ENCODE data around the gene SLITRK3.
"Not testable (repeated sequence)": the region's sequence is repeated elsewhere in the genome, so short reads cannot be mapped to it uniquely, and the experiment has no call there.

Gene SLITRK3

DNA sequence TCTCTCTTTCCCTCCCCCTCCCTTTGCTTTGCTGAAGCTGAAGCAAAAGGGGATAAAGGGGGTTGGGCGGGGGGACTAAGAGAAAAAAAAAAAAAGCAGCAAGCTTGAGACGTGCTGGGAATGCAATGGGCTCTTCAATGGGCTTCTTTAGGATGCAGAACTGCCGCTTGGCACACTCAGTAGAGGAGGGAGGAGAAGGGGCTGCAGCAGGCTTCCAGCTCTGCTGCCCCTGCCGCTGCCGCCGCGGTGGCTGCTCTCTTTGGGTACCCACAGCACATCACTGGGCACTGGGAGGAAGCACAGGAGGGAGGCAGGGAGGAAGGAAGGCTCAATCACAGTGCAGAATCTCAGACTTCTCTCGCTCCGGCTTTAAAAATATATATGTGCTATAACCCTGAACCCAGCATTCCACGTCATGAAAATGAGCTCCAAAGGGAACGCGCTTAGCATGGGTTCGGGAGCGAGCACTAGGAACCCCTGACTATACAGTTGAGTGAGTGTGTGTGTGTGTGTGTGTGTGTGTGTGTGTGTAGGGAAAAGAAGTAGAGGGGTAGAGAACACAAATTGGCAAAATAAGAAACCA, 3.5 kb downstream of the SLITRK3 start:
- DNase-seq: peak; percentile 52

DNA sequence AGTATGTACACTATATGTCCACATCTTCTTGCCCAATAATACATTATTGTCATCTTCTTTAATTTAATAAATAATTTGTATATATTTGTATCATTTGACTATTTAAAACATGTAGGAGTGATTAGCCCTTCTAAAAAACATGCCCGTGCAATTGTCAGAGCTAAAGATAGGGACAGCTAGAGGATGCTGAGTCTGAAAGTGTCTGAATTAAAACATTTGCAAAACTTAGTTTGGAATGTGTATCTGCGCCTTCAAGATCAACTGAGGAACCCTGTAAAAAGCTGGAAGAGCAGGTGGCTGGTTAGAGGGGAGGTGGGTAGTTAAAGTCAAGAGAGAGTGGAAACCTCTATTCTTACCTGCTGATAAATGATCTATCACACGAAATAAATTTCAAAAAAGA, 4.7 kb downstream of the SLITRK3 start:
- DNase-seq: no peak

DNA sequence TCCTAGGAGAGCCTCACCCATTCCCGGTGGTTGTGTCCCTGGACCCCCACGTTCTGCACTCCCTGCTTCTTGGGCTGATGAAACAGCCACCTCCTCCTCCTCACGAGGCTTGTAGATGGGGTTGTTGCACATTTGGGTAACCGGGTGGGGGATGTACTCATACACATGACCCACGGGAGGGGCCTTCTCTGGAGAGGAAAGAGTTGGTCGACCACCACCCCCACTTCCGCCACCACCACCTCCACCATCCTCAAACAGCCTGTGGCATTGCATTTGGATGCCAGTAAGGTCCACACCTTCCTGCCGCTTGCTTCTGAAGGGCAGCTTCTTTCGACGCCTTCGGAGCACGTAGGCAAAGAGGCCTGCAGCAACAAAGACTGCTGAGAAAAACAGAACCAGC, 7.7 kb downstream of the SLITRK3 start:
- peak; percentile 26 for DNase-seq

DNA sequence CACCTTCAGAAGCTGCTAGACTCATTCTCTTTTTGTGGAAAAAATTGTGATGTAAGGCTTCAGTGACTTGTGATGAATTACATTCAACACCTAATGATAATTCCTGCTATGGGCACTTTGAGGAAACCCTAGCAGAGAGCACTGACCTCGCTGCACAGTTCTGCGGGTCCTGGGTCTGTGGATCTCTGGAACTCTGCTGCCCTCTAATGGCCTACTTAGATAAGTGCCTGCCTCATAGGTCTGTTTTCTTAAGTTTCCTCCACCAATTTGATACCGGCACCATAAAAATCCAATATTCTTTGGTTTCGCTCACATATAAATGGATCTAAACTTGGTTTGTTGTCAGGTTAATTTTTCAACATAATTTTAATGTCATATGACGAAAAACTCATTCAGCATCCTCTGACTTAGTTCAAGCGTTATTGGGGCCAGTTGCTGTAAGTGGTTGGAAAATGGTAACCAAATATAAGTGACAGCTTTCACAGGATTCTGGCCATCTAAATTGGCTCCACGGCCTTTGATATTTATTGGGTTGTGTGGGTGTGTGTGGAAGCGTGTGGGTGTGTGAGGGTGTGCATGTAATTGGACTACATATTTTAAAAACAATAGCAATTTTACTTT, 10.4 kb downstream of the SLITRK3 start:
- DNase-seq: peak; percentile 75

DNA sequence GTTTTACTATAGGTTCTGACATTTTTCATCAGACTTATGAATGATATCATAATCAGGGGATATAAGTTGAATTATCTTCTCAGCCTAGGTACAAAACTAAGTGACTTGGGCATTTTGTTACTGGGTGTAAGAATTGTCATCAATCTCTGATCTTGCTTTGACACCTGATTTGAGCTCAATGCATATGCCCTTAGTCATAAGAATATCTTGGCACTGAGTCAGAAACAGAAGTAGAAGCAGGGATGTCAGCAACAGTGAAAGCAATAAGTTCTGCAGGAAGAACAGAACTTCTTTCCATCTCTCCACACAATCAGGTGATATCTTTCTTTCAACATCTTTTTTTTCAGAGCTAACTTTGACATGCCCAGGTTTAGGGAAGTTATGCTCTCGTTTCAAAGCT, 14.6 kb downstream of the SLITRK3 start:
- no peak for DNase-seq

DNA sequence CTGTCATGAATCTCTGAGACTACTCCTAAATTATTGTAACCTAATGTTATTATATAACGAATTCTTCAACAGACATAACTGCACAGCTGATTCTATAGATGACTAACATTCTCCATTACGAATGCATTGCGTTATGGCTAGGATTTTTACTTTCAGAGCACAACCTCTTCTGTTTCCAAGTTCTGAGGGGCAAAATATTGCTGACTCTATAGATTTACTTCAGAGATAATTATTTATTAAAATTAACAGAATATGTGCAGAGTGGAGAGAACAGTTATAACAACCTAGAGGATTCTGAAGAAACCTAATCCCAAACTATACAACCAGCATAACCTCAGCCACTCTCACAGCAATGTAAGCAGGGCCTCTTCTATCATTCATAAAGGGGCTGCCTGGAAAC, 25.9 kb downstream of the SLITRK3 start:
- no peak for DNase-seq

DNA sequence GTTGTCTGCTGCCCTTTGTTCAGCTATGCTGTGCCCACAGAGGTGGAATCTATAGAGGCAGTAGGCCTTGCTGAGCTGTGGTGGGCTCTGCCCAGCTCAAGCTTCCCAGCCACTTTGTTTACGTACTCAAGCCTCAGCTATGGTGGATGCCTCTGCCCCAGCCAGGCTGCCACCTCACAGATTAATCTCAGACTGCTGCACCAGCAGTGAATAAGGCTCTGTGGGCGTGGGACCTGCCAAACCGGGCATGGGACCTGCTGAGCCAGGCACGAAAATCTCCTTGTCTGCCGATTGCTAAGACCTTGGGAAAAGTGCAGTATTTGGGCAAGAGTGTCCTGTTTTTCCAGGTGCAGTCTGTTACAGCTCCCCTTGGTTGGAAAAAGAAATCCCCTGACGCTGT, 26.8 kb downstream of the SLITRK3 start:
- no peak for DNase-seq

DNA sequence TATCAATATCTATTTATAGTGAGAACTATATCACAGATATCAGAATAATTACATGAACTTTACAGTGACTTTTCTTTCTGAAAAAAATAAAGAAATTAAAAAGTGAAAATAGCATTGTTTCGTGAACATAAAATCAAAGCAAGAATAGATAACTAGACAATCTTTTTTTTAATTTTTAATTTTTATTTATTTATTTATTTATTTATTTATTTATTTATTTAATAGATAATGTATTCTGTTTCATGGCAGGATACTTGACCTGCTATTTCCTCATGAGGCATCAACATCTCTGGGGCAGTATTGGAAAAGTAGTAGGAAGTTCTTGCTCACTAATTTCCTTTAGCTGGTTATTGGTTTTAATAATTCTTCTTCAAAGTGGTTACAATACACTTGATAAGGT, 33.3 kb downstream of the SLITRK3 start:
- DNase-seq: no peak

DNA sequence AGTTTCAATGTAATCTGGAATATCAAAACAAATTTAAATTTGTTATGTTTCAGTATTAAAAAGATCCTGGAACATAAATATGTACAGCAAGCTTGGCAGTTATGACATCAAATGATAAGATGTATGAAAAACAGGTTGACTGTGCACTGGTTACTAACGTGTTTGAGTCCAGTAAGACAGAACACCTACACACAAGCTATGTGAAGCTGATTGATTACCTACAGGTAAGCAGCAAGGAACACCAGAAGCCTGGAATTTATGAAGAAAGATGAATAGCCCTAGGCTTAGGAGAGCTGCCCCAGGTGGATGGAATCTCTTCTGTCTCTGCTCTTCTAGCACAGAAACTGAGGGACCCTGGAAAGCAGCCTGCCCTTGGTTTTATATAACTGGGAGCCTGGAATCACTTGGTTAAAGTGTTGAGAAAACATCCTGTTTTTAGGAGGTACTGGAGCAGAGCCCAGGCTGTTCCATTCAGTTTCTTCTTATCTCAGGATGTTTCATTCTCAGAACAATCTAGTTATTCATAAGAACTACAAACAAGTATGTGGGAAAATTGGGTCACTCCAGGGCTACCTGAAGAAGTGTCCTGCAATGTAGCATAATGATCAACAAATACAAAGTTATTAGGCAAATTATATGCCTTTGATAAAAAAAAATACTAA, 36.3 kb downstream of the SLITRK3 start:
- no peak for DNase-seq

DNA sequence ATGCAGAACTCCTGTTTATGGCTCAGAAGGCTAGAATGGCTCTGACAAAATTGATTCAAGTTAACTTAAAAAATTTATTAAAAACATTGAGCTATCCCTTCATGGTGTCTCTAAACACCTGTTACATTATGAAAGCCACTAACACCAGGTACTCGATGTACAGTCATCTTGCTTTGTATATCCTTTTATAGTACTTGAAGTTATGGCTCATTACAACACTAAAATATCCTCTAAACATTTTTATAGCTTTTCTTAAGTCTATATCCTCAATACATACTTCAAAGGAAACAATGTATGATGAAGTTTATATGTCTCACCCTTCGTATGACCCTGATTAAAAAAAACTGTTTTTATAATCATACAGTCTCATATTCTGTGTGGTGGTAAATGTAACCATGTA, 38.2 kb downstream of the SLITRK3 start:
- DNase-seq: no peak

DNA sequence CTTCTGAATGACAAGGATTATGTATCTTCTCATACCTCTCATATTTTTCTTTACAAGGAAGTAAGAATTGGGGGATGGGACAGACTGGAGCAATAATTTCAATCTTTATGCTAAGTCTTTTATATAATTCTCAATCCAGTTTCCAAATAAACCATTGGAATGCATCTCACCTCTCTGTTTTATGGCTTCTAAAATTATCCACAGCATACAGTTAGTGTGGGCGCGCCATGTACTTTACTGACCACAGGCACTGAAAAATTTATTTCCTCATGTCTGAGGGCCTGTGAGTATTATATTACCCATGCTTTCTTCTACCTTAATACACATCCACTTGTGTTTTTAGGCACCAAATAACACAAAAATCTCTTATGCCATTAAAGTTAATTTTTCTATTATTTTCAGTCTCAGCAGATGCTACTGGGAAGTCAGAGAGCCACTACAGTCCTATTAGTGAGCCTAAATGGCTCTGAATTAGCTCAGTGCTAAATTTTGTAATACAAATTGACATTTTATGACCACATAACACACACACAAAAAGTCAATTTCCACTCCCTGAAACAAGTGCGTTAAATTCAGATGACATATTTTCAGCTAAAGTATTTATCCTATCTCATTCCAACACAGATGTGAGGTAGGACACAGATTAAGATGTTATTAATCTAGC, 39.3 kb downstream of the SLITRK3 start:
- no peak for DNase-seq

DNA sequence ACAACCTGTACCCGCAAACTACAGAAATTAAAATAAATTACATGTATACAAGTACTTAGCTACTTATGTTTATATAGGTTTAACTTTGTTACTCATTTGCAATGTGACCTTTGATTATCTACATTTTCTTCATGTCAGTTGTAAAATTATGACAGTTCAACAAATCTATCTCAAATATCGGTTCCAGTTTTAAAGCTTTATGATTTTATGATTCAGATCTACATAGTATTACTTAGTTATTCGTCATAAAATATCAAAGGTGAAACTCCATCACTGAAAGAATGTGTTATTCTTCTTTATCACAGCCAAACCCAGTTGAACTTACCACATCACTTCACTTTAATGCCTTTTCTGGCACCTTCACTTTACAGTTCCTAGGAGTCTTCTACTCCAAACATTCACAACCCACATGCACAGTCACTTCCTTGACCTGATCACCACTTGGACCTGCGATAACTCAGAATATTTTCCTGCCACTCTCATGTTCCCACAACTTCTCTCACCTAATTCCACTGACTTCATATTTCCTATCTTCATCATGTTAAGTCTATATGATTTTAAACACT, 47.2 kb downstream of the SLITRK3 start:
- no peak for DNase-seq

DNA sequence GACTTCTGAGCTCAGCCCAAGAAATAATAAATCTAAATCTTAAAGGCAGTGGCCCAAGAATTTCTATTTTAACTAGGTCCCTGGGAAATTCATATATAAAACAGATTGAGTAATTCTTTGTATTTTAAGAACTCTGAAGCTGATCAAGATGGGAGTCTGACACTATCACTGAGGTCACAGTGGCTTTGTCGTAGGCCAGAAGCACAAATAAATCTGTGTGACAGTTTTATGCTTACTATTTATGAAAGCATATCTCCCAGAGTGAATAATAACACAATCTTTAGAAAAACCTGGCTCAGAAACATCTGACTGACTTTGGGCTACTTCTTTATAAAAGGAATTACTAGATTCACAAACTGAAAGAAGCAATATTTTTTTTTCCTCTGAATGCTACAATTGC, 51.9 kb downstream of the SLITRK3 start:
- DNase-seq: no peak

DNA sequence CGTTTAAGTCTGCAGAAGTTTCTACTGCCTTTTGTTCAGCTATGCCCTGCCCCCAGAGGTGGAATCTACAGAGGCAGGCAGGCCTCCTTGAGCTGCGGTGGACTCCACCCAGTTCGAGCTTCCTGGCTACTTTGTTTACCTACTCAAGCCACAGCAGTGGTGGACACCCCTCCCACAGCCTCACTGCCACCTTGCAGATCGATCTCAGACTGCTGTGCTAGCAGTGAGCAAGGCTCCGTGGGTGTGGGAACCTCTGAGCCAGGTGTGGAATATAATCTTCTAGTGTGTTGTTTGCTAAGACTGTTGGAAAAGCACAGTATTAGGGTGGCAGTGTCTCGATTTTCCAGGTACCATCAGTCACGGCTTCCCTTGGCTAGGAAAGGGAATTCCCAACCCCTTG, 56.3 kb downstream of the SLITRK3 start:
- DNase-seq: not testable (repeated sequence)
